GM12878 (cell line): ENCODE measurements around the gene MAPK9. TPM values are rescaled to one million over a fixed set of nuclear protein-coding genes. Genes with fewer than 3 reads are reported as not detected.

Experiments
- ATAC-seq: fragments of 200-7000 bp; cut with Tn5 transposase; 3 replicates; pipeline ENCODE4 v1.9.1; 2020; ENCODE audit warnings: mild to moderate bottlenecking, moderate library complexity
- BruUV-seq: library from RNA; stranded (reverse); fragments of 400-500 nt; replicated peaks from 2 replicates; lab custom pipeline; 2021; lab: Mats Ljungman, UMichigan
- CTCF ChIA-PET: fragments of 300-600 bp; sonication (Branson Sonifier 250); formaldehyde crosslinking; extraction: SDS; loops from one replicate; lab custom pipeline; 2021; ENCODE audit warnings: inconsistent platforms; lab: Yijun Ruan, JAX
- POLR2A ChIA-PET: fragments of 350-600 bp; formaldehyde crosslinking; extraction: SDS; loops from one replicate; lab custom pipeline; 2021; ENCODE audit warnings: inconsistent platforms; lab: Charles Lee
- RAD21 ChIA-PET: fragments of 300-600 bp; sonication (Branson Sonifier 250); formaldehyde crosslinking; loops from one replicate; lab custom pipeline; 2023; ENCODE audit warnings: antibody characterized with exemption; ENCODE audit not compliant: unreplicated experiment; lab: Charles Lee
- SMC1A ChIA-PET: fragments of 300-600 bp; sonication (Branson Sonifier 250); formaldehyde crosslinking; loops from one replicate; lab custom pipeline; 2023; ENCODE audit not compliant: unreplicated experiment, uncharacterized antibody; lab: Charles Lee
- DNase-seq: peaks from one replicate; pipeline ENCODE4 v3.0.0-alpha.2; 2011; ENCODE audit warnings: low read depth, low spot score
- FAIRE-seq: peaks from 3 replicates; lab custom pipeline; 2011; peaks lifted over from hg19 to GRCh38; lab: Jason Lieb, UNC
- H2AFZ ChIP-seq: 2 replicates; pipeline ENCODE4 v1.6.0; 2011; ENCODE audit warnings: low read depth, low read length, control low read depth; ENCODE audit not compliant: control insufficient read depth
- H3K27ac ChIP-seq: 2 replicates; pipeline ENCODE4 v1.5.1; 2011; ENCODE audit warnings: control low read depth; ENCODE audit not compliant: control insufficient read depth, insufficient read depth
- H3K27me3 ChIP-seq, 2 experiments: replicated peaks in 1 of 2; 2 replicates each; pipeline versions ENCODE4 v1.6.0 to v1.6.1; 2011; ENCODE audit warnings: low read length in 1 of 2; ENCODE audit not compliant: control insufficient read depth in 2 of 2, insufficient read depth in 2 of 2
- H3K36me3 ChIP-seq, 2 experiments: 2 replicates each; pipeline ENCODE4 v1.5.1; 2011; ENCODE audit warnings: low read length in 1 of 2; ENCODE audit not compliant: control insufficient read depth in 2 of 2, insufficient read depth in 2 of 2
- H3K4me1 ChIP-seq: 2 replicates; pipeline ENCODE4 v1.6.1; 2011; ENCODE audit warnings: mild to moderate bottlenecking, low read length, moderate library complexity, mixed read lengths; ENCODE audit not compliant: control insufficient read depth, insufficient read depth
- H3K4me2 ChIP-seq: 2 replicates; pipeline ENCODE4 v1.6.0; 2011; ENCODE audit warnings: control low read depth; ENCODE audit not compliant: control insufficient read depth, insufficient read depth
- H3K4me3 ChIP-seq: fragments of 200-600 bp; sonication (generic); 2 replicates; pipeline ENCODE4 v1.5.1; 2016
- H3K79me2 ChIP-seq: 2 replicates; pipeline ENCODE4 v1.6.0; 2011; ENCODE audit warnings: low read length; ENCODE audit not compliant: control insufficient read depth, insufficient read depth
- H3K9ac ChIP-seq: 2 replicates; pipeline ENCODE4 v1.8.0; 2011; ENCODE audit warnings: low read length, control low read depth, mixed read lengths; ENCODE audit not compliant: control insufficient read depth, insufficient read depth
- H3K9me3 ChIP-seq: replicated peaks from 3 replicates; pipeline ENCODE4 v1.5.1; 2011; ENCODE audit warnings: mild to moderate bottlenecking, low read length; ENCODE audit not compliant: control insufficient read depth, insufficient read depth
- H4K20me1 ChIP-seq: 2 replicates; pipeline ENCODE4 v1.6.0; 2011; ENCODE audit not compliant: control insufficient read depth, insufficient read depth
- BACH1 ChIP-seq: fragments of 450-650 bp; IDR thresholded peaks from 2 replicates; pipeline ENCODE4 v1.6.1; 2017; ENCODE audit warnings: mild to moderate bottlenecking, borderline replicate concordance
- ESRRA ChIP-seq: IDR thresholded peaks from 2 replicates; pipeline ENCODE4 v1.6.1; 2012; ENCODE audit warnings: mild to moderate bottlenecking, low read length, improper control_type of control experiment
- FOXM1 ChIP-seq: IDR thresholded peaks from 2 replicates; pipeline ENCODE4 v1.6.1; 2012; ENCODE audit warnings: low read depth, mild to moderate bottlenecking, inconsistent platforms, low read length, moderate library complexity
- GATAD2B ChIP-seq: fragments of 450-650 bp; conservative IDR thresholded peaks from 2 replicates; pipeline ENCODE4 v1.6.1; 2017; ENCODE audit warnings: low read depth, mild to moderate bottlenecking, moderate library complexity
- JUNB ChIP-seq: IDR thresholded peaks from 2 replicates; pipeline ENCODE4 v1.6.1; 2016; ENCODE audit warnings: antibody characterized with exemption, mild to moderate bottlenecking
- NFYB ChIP-seq: IDR thresholded peaks from 2 replicates; pipeline ENCODE4 v1.6.1; 2011; ENCODE audit warnings: low read depth, mild to moderate bottlenecking, low read length, improper control_type of control experiment, moderate library complexity; ENCODE audit not compliant: insufficient read depth
- POLR2A ChIP-seq: IDR thresholded peaks from 2 replicates; pipeline ENCODE4 v1.6.1; 2011; ENCODE audit warnings: low read depth, mild to moderate bottlenecking, low read length
- TBL1XR1 ChIP-seq: IDR thresholded peaks from 2 replicates; pipeline ENCODE4 v1.6.1; 2012; ENCODE audit warnings: low read depth, low read length, improper control_type of control experiment
- TCF3 ChIP-seq: IDR thresholded peaks from 2 replicates; pipeline ENCODE4 v1.6.1; 2012; ENCODE audit warnings: low read depth, mild to moderate bottlenecking, low read length, borderline replicate concordance; ENCODE audit not compliant: insufficient read depth
- ZNF274 ChIP-seq: IDR thresholded peaks from one replicate; pipeline ENCODE4 v1.8.0; 2011; ENCODE audit not compliant: insufficient read length, insufficient read depth
- WGBS: methylation state at CpG from one replicate; pipeline ENCODE4 v1.1.6; 2016; ENCODE audit warnings: low lambda C conversion rate; ENCODE audit not compliant: insufficient replicate concordance, insufficient coverage; ENCODE audit errors: missing lambda C conversion rate; 5-methylcytosine and 5-hydroxymethylcytosine counted together
- in situ Hi-C: fragments of 300-500 bp; cut with MboI; formaldehyde crosslinking; loops from 9 replicates; pipeline ENCODE4 v1.14.3; 2018; ENCODE audit warnings: mixed read lengths
- intact Hi-C: fragments of 100-400 bp; cut with micrococcal nuclease; formaldehyde crosslinking; loops from one replicate; pipeline ENCODE4 v1.14.2; 2022; ENCODE audit not compliant: unreplicated experiment
- polyA plus RNA-seq, 11 experiments: library from polyadenylated mRNA; depleted of rRNA in 4 of 11; unstranded in 6 of 11; stranded (reverse) in 5 of 11; fragments of >200 nt; fragmentation: Nextera tagmentation in 4 of 11; fragmentation: Illumina TruSeq in 1 of 11; extraction: Ambion mirVana in 4 of 11; extraction: Trizol in 1 of 11; gene quantifications; 1 replicate in 1 of 11; 2 replicates in 10 of 11; pipeline versions ENCODE4 v1.2.1 to v1.2.3, GENCODE V29; 2011 to 2016; ENCODE audit warnings: inconsistent platforms in 2 of 11, missing spikeins in 2 of 11, low read depth in 1 of 11
- total RNA-seq, 4 experiments: library from RNA; depleted of rRNA in 3 of 4; stranded (reverse); fragments of >200 nt in 3 of 4; fragmentation: Illumina TruSeq in 1 of 4; extraction: Trizol in 1 of 4; gene quantifications; 2 replicates each; pipeline versions ENCODE4 v1.2.1 to v1.2.3, GENCODE V29; 2013 to 2021
- TF ChIP-seq, protein P1 (sequence below): fragments of 450-650 bp; IDR thresholded peaks from 2 replicates; pipeline ENCODE4 v1.6.1; 2016; ENCODE audit warnings: mild to moderate bottlenecking, moderate library complexity, borderline replicate concordance

Gene MAPK9
- total and polyA plus RNA-seq, 10 of the 15 experiments (the other 5 are each of a cell fraction or from before 2014, with no cell fraction given): 2.1 to 52.9 (median 21.7) TPM

DNA sequence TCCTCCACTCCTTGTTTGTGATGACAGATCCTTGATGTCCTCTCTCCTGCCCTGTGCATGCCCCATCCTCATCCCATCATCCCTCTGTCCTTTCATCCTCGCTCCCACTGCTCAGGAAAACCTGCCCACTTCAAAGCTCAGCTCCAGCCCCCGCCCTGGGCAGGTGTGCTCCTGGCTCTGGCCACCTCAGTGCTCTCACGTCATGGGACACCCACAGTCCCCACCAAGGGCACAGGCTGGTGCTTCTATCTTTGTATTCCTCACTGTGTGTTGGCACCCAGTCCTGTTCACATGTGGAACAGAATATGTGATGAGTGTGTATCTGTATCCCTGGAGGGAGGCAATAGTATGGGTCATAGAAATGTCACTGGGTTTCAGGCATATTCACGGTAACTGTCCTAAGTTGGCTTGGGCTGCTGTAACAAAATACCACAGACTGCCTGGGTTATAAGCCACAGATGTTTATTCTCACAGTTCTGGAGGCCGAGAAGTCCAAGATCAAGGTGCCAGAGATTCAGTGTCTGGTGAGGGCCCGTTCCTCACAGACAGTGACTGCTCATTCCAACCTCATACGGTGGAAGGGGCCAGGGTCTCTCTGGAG, 47.8 kb upstream of the MAPK9 start (continued):
- TF ChIP-seq, protein P1, sequence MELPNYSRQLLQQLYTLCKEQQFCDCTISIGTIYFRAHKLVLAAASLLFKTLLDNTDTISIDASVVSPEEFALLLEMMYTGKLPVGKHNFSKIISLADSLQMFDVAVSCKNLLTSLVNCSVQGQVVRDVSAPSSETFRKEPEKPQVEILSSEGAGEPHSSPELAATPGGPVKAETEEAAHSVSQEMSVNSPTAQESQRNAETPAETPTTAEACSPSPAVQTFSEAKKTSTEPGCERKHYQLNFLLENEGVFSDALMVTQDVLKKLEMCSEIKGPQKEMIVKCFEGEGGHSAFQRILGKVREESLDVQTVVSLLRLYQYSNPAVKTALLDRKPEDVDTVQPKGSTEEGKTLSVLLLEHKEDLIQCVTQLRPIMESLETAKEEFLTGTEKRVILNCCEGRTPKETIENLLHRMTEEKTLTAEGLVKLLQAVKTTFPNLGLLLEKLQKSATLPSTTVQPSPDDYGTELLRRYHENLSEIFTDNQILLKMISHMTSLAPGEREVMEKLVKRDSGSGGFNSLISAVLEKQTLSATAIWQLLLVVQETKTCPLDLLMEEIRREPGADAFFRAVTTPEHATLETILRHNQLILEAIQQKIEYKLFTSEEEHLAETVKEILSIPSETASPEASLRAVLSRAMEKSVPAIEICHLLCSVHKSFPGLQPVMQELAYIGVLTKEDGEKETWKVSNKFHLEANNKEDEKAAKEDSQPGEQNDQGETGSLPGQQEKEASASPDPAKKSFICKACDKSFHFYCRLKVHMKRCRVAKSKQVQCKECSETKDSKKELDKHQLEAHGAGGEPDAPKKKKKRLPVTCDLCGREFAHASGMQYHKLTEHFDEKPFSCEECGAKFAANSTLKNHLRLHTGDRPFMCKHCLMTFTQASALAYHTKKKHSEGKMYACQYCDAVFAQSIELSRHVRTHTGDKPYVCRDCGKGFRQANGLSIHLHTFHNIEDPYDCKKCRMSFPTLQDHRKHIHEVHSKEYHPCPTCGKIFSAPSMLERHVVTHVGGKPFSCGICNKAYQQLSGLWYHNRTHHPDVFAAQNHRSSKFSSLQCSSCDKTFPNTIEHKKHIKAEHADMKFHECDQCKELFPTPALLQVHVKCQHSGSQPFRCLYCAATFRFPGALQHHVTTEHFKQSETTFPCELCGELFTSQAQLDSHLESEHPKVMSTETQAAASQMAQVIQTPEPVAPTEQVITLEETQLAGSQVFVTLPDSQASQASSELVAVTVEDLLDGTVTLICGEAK: no peak
- TF ChIP-seq NFYB: no peak
- no peak for TF ChIP-seq ZNF274
- no peak for TF ChIP-seq TBL1XR1
- TF ChIP-seq JUNB: no peak
- no peak for TF ChIP-seq POLR2A
- no peak for TF ChIP-seq ESRRA
- TF ChIP-seq BACH1: no peak
- TF ChIP-seq, all 136 proteins: peak for 0

GRCh38 chr5:180338001-180338707, 46.3 kb upstream of the MAPK9 start:
- no peak for FAIRE-seq
- 35% methylated on average over 22 of the region's 22 CpGs for WGBS
- Histone ChIP-seq H3K9me3 (no peaks in the 10 kb centered on the region), H3K27me3 (no peaks in the 10 kb centered on the region), H3K79me2 (no peaks in the 10 kb centered on the region), H3K36me3 (no peaks in the 10 kb centered on the region), H3K27ac (no peak overlapping the region), H4K20me1 (no peaks in the 10 kb centered on the region), H3K4me3 (no peak overlapping the region), H3K9ac (no peak overlapping the region), H2AFZ (no peak overlapping the region), H3K4me2 (no peak overlapping the region), H3K4me1 (no peaks in the 10 kb centered on the region)
- no peak for DNase-seq
- BruUV-seq: no TSS peak
- CTCF ChIA-PET: interaction anchor here (2.2 kb wide), 1 partner anchor 10 kb away, joined by 6 read pairs; no protein-coding TSS in a partner anchor
- ATAC-seq: no peak
- in situ Hi-C loops: no loop called here
- intact Hi-C loops: no loop called here
- TF ChIP-seq TCF3 (no peak), POLR2A (no peak), GATAD2B (no peak), FOXM1 (no peak)
- POLR2A ChIA-PET: no interaction called here
- SMC1A ChIA-PET: no interaction called here
- RAD21 ChIA-PET: no interaction called here
